ENCODE results near the gene CST9. TPM values are rescaled to one million over a fixed set of nuclear protein-coding genes. Genes with fewer than 3 reads are reported as not detected.

CST9 gene
- total and polyA plus RNA-seq, 2 of the 13 experiments (the other 11 are each of a cell fraction or from before 2014, with no cell fraction given), result 0.07 TPM; not detected in 1

DNA sequence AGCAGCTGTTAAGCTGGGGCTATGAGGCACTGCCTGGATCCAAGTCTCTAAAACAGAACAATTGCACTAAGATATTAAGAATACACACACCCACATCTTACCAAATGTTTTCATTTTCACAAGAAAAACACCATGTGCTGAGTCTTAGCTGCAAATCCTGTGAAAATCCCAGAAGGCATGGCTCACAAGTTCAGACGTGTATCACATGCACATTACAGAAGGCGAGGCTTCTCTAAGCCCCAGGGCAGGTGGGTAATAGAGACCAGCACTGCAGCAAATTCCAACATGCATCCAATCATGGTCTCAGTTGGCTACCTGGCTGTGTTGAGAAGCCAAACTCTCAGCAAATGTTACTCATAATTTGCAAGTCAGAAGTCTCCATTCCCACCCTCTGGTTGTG, 48.3 kb upstream of the CST9 start:
- H3K27ac ChIP-seq (ENCODE audit: extremely low read length, insufficient read depth, low read length), result no peak overlapping the region
- ChIA-PET CTCF (ENCODE audit: low intra/inter-chr PET ratio, low total read pairs) (no interaction called here), POLR2A (interaction anchor here (1.3 to 1.9 kb wide), 4 partner anchors 8 to 25 kb away, joined by 4 to 11 read pairs (median 4); no protein-coding TSS in a partner anchor)
- H3K36me3 ChIP-seq (replicated peaks in 1 of 2; ENCODE audit: control insufficient read depth in 1 of 2, insufficient read depth in 2 of 2, low read length in 2 of 2), result no peaks in the 10 kb centered on the region
- H4K20me1 ChIP-seq (ENCODE audit: insufficient read depth, low read length), result no peaks in the 10 kb centered on the region
- no peak overlapping the region for H3K9ac ChIP-seq (ENCODE audit: insufficient read depth, low read depth, low read length)
- TF ChIP-seq MED1 (CRISPR knock-in tag; IDR thresholded peaks at IDR 0.05) (no peak), ZNF232 (CRISPR knock-in tag; IDR thresholded peaks at IDR 0.05; ENCODE audit: borderline replicate concordance) (peak; percentile 22; the same call in 1 of the 2 replicates), PHF21A (CRISPR knock-in tag; IDR thresholded peaks at IDR 0.05) (no peak), ZNF781 (CRISPR knock-in tag; IDR thresholded peaks at IDR 0.05; ENCODE audit: borderline replicate concordance, not compliant biosample characterization) (no peak), CBFB (CRISPR knock-in tag; IDR thresholded peaks at IDR 0.05) (no peak)
- TF ChIP-seq, protein P1, sequence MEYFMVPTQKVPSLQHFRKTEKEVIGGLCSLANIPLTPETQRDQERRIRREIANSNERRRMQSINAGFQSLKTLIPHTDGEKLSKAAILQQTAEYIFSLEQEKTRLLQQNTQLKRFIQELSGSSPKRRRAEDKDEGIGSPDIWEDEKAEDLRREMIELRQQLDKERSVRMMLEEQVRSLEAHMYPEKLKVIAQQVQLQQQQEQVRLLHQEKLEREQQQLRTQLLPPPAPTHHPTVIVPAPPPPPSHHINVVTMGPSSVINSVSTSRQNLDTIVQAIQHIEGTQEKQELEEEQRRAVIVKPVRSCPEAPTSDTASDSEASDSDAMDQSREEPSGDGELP (IDR thresholded peaks at IDR 0.05; ENCODE audit: borderline replicate concordance, low read depth), result 0 out of 2 replicates have a peak, but pooled peaks have one; percentile 5
- TF ChIP-seq, protein P2, sequence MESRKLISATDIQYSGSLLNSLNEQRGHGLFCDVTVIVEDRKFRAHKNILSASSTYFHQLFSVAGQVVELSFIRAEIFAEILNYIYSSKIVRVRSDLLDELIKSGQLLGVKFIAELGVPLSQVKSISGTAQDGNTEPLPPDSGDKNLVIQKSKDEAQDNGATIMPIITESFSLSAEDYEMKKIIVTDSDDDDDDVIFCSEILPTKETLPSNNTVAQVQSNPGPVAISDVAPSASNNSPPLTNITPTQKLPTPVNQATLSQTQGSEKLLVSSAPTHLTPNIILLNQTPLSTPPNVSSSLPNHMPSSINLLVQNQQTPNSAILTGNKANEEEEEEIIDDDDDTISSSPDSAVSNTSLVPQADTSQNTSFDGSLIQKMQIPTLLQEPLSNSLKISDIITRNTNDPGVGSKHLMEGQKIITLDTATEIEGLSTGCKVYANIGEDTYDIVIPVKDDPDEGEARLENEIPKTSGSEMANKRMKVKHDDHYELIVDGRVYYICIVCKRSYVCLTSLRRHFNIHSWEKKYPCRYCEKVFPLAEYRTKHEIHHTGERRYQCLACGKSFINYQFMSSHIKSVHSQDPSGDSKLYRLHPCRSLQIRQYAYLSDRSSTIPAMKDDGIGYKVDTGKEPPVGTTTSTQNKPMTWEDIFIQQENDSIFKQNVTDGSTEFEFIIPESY (CRISPR knock-in tag; IDR thresholded peaks at IDR 0.05), result 0 out of 2 replicates have a peak, but pooled peaks have one; percentile 32
- TF ChIP-seq, protein P3, sequence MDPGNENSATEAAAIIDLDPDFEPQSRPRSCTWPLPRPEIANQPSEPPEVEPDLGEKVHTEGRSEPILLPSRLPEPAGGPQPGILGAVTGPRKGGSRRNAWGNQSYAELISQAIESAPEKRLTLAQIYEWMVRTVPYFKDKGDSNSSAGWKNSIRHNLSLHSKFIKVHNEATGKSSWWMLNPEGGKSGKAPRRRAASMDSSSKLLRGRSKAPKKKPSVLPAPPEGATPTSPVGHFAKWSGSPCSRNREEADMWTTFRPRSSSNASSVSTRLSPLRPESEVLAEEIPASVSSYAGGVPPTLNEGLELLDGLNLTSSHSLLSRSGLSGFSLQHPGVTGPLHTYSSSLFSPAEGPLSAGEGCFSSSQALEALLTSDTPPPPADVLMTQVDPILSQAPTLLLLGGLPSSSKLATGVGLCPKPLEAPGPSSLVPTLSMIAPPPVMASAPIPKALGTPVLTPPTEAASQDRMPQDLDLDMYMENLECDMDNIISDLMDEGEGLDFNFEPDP (CRISPR knock-in tag; conservative IDR thresholded peaks at IDR 0.05), result 0 out of 2 replicates have a peak, but pooled peaks have one; percentile 39
- peaks cover 88% of the 10 kb centered on the region for H3K4me1 ChIP-seq (ENCODE audit: insufficient read depth, low read length)
- H3K4me2 ChIP-seq (ENCODE audit: low read depth, low read length), result no peak overlapping the region
- no peak overlapping the region for H2AFZ ChIP-seq (ENCODE audit: low read length)
- FAIRE-seq (no peak), DNase-seq (ENCODE audit: low spot score) (no peak), ATAC-seq (no peak)
- H3K9me3 ChIP-seq (ENCODE audit: low read length), result no peaks in the 10 kb centered on the region
- no peaks in the 10 kb centered on the region for H3K27me3 ChIP-seq (ENCODE audit: control insufficient read depth in 1 of 2, insufficient read depth in 2 of 2, low read length in 2 of 2)
- 92% methylated on average over 2 of the region's 2 CpGs for WGBS (ENCODE audit: low lambda C conversion rate)
- intact Hi-C loops (cut with micrococcal nuclease; ENCODE audit: unreplicated experiment) (no loop called here), in situ Hi-C loops (cut with HindIII; ENCODE audit: extremely low pct_ligation_motif_present, low pct_unique_long_range_greater_than_20kb) (no loop called here)
- no peak overlapping the region for H3K4me3 ChIP-seq (replicated peaks in 1 of 3; ENCODE audit: insufficient read depth in 1 of 3, low read depth in 2 of 3, low read length in 3 of 3)
- no peaks in the 10 kb centered on the region for H3K79me2 ChIP-seq (ENCODE audit: insufficient read depth, low read length)
- BruUV-seq (replicated peaks), result no TSS peak

Data from HepG2 (cell line).